GM12878 (cell line): ENCODE data around the gene NRDE2. TPM values are rescaled to one million over a fixed set of nuclear protein-coding genes. Genes with fewer than 3 reads are reported as not detected.

Experiments
- ATAC-seq: fragments of 200-7000 bp; cut with Tn5 transposase; 3 replicates; pipeline ENCODE4 v1.9.1; 2020; ENCODE audit warnings: mild to moderate bottlenecking, moderate library complexity
- BruUV-seq: library from RNA; stranded (reverse); fragments of 400-500 nt; replicated peaks from 2 replicates; lab custom pipeline; 2021; lab: Mats Ljungman, UMichigan
- CTCF ChIA-PET: fragments of 300-600 bp; sonication (Branson Sonifier 250); formaldehyde crosslinking; extraction: SDS; loops from one replicate; lab custom pipeline; 2021; ENCODE audit warnings: inconsistent platforms; lab: Yijun Ruan, JAX
- POLR2A ChIA-PET: fragments of 350-600 bp; formaldehyde crosslinking; extraction: SDS; loops from one replicate; lab custom pipeline; 2021; ENCODE audit warnings: inconsistent platforms; lab: Charles Lee
- RAD21 ChIA-PET: fragments of 300-600 bp; sonication (Branson Sonifier 250); formaldehyde crosslinking; loops from one replicate; lab custom pipeline; 2023; ENCODE audit warnings: antibody characterized with exemption; ENCODE audit not compliant: unreplicated experiment; lab: Charles Lee
- SMC1A ChIA-PET: fragments of 300-600 bp; sonication (Branson Sonifier 250); formaldehyde crosslinking; loops from one replicate; lab custom pipeline; 2023; ENCODE audit not compliant: unreplicated experiment, uncharacterized antibody; lab: Charles Lee
- DNase-seq: peaks from one replicate; pipeline ENCODE4 v3.0.0-alpha.2; 2011; ENCODE audit warnings: low read depth, low spot score
- FAIRE-seq: peaks from 3 replicates; lab custom pipeline; 2011; peaks lifted over from hg19 to GRCh38; lab: Jason Lieb, UNC
- H2AFZ ChIP-seq: 2 replicates; pipeline ENCODE4 v1.6.0; 2011; ENCODE audit warnings: low read depth, low read length, control low read depth; ENCODE audit not compliant: control insufficient read depth
- H3K27ac ChIP-seq: 2 replicates; pipeline ENCODE4 v1.5.1; 2011; ENCODE audit warnings: control low read depth; ENCODE audit not compliant: control insufficient read depth, insufficient read depth
- H3K27me3 ChIP-seq, 2 experiments: replicated peaks in 1 of 2; 2 replicates each; pipeline versions ENCODE4 v1.6.0 to v1.6.1; 2011; ENCODE audit warnings: low read length in 1 of 2; ENCODE audit not compliant: control insufficient read depth in 2 of 2, insufficient read depth in 2 of 2
- H3K36me3 ChIP-seq, 2 experiments: 2 replicates each; pipeline ENCODE4 v1.5.1; 2011; ENCODE audit warnings: low read length in 1 of 2; ENCODE audit not compliant: control insufficient read depth in 2 of 2, insufficient read depth in 2 of 2
- H3K4me1 ChIP-seq: 2 replicates; pipeline ENCODE4 v1.6.1; 2011; ENCODE audit warnings: mild to moderate bottlenecking, low read length, moderate library complexity, mixed read lengths; ENCODE audit not compliant: control insufficient read depth, insufficient read depth
- H3K4me2 ChIP-seq: 2 replicates; pipeline ENCODE4 v1.6.0; 2011; ENCODE audit warnings: control low read depth; ENCODE audit not compliant: control insufficient read depth, insufficient read depth
- H3K4me3 ChIP-seq: fragments of 200-600 bp; sonication (generic); 2 replicates; pipeline ENCODE4 v1.5.1; 2016
- H3K79me2 ChIP-seq: 2 replicates; pipeline ENCODE4 v1.6.0; 2011; ENCODE audit warnings: low read length; ENCODE audit not compliant: control insufficient read depth, insufficient read depth
- H3K9ac ChIP-seq: 2 replicates; pipeline ENCODE4 v1.8.0; 2011; ENCODE audit warnings: low read length, control low read depth, mixed read lengths; ENCODE audit not compliant: control insufficient read depth, insufficient read depth
- H3K9me3 ChIP-seq: replicated peaks from 3 replicates; pipeline ENCODE4 v1.5.1; 2011; ENCODE audit warnings: mild to moderate bottlenecking, low read length; ENCODE audit not compliant: control insufficient read depth, insufficient read depth
- H4K20me1 ChIP-seq: 2 replicates; pipeline ENCODE4 v1.6.0; 2011; ENCODE audit not compliant: control insufficient read depth, insufficient read depth
- BACH1 ChIP-seq: fragments of 450-650 bp; IDR thresholded peaks from 2 replicates; pipeline ENCODE4 v1.6.1; 2017; ENCODE audit warnings: mild to moderate bottlenecking, borderline replicate concordance
- BMI1 ChIP-seq: fragments of 450-650 bp; IDR thresholded peaks from 2 replicates; pipeline ENCODE4 v1.6.1; 2016; ENCODE audit warnings: mild to moderate bottlenecking, moderate library complexity, borderline replicate concordance
- CBX3 ChIP-seq: fragments of 200-600 bp; sonication (generic); IDR thresholded peaks from 2 replicates; pipeline ENCODE4 v1.6.1; 2016; ENCODE audit warnings: low read depth, borderline replicate concordance
- CHD1 ChIP-seq: IDR thresholded peaks from 2 replicates; pipeline ENCODE4 v1.6.1; 2012; ENCODE audit warnings: low read depth, low read length, improper control_type of control experiment
- CHD4 ChIP-seq: fragments of 200-600 bp; sonication (generic); IDR thresholded peaks from 2 replicates; pipeline ENCODE4 v1.6.1; 2016; ENCODE audit warnings: mild to moderate bottlenecking
- CREB1 ChIP-seq: IDR thresholded peaks from 2 replicates; pipeline ENCODE4 v1.6.1; 2012; ENCODE audit warnings: low read depth, mild to moderate bottlenecking, inconsistent platforms
- GATAD2B ChIP-seq: fragments of 450-650 bp; conservative IDR thresholded peaks from 2 replicates; pipeline ENCODE4 v1.6.1; 2017; ENCODE audit warnings: low read depth, mild to moderate bottlenecking, moderate library complexity
- HDAC2 ChIP-seq: fragments of 200-600 bp; sonication (generic); IDR thresholded peaks from 2 replicates; pipeline ENCODE4 v1.6.1; 2017
- HDGF ChIP-seq: fragments of 450-650 bp; IDR thresholded peaks from 2 replicates; pipeline ENCODE4 v1.6.1; 2016; ENCODE audit warnings: antibody characterized with exemption
- JUNB ChIP-seq: IDR thresholded peaks from 2 replicates; pipeline ENCODE4 v1.6.1; 2016; ENCODE audit warnings: antibody characterized with exemption, mild to moderate bottlenecking
- MEF2A ChIP-seq: IDR thresholded peaks from 2 replicates; pipeline ENCODE4 v1.6.1; 2011; ENCODE audit warnings: low read depth, mild to moderate bottlenecking, low read length, moderate library complexity; ENCODE audit not compliant: insufficient read depth
- MEF2B ChIP-seq: fragments of 450-650 bp; IDR thresholded peaks from 2 replicates; pipeline ENCODE4 v1.6.1; 2018; ENCODE audit warnings: mild to moderate bottlenecking, moderate library complexity; ENCODE audit not compliant: partially characterized antibody, poor library complexity, severe bottlenecking
- MTA2 ChIP-seq: fragments of 450-650 bp; IDR thresholded peaks from 2 replicates; pipeline ENCODE4 v1.6.1; 2016; ENCODE audit warnings: low read depth, mild to moderate bottlenecking, moderate library complexity
- NR2C1 ChIP-seq: fragments of 450-650 bp; IDR thresholded peaks from 2 replicates; pipeline ENCODE4 v1.6.1; 2017; ENCODE audit warnings: antibody characterized with exemption, mild to moderate bottlenecking, moderate library complexity
- NR2C2 ChIP-seq: IDR thresholded peaks from 2 replicates; pipeline ENCODE4 v1.6.1; 2011; ENCODE audit warnings: borderline replicate concordance, low read depth; ENCODE audit not compliant: control insufficient read depth, insufficient read length
- POLR2A ChIP-seq: IDR thresholded peaks from 2 replicates; pipeline ENCODE4 v1.6.1; 2011; ENCODE audit warnings: low read depth, mild to moderate bottlenecking, low read length
- STAT1 ChIP-seq: fragments of 450-650 bp; conservative IDR thresholded peaks from 2 replicates; pipeline ENCODE4 v1.6.1; 2014; ENCODE audit warnings: antibody characterized with exemption, mild to moderate bottlenecking
- WRNIP1 ChIP-seq: IDR thresholded peaks from 2 replicates; pipeline ENCODE4 v1.6.1; 2011; ENCODE audit warnings: low read depth, low read length, improper control_type of control experiment, borderline replicate concordance
- YY1 ChIP-seq: IDR thresholded peaks from 2 replicates; pipeline ENCODE4 v1.6.1; 2011; ENCODE audit warnings: low read depth, mild to moderate bottlenecking, low read length
- WGBS: methylation state at CpG from one replicate; pipeline ENCODE4 v1.1.6; 2016; ENCODE audit warnings: low lambda C conversion rate; ENCODE audit not compliant: insufficient replicate concordance, insufficient coverage; ENCODE audit errors: missing lambda C conversion rate; 5-methylcytosine and 5-hydroxymethylcytosine counted together
- in situ Hi-C: fragments of 300-500 bp; cut with MboI; formaldehyde crosslinking; loops from 9 replicates; pipeline ENCODE4 v1.14.3; 2018; ENCODE audit warnings: mixed read lengths
- intact Hi-C: fragments of 100-400 bp; cut with micrococcal nuclease; formaldehyde crosslinking; loops from one replicate; pipeline ENCODE4 v1.14.2; 2022; ENCODE audit not compliant: unreplicated experiment
- polyA plus RNA-seq, 11 experiments: library from polyadenylated mRNA; depleted of rRNA in 4 of 11; unstranded in 6 of 11; stranded (reverse) in 5 of 11; fragments of >200 nt; fragmentation: Nextera tagmentation in 4 of 11; fragmentation: Illumina TruSeq in 1 of 11; extraction: Ambion mirVana in 4 of 11; extraction: Trizol in 1 of 11; gene quantifications; 1 replicate in 1 of 11; 2 replicates in 10 of 11; pipeline versions ENCODE4 v1.2.1 to v1.2.3, GENCODE V29; 2011 to 2016; ENCODE audit warnings: inconsistent platforms in 2 of 11, missing spikeins in 2 of 11, low read depth in 1 of 11
- total RNA-seq, 4 experiments: library from RNA; depleted of rRNA in 3 of 4; stranded (reverse); fragments of >200 nt in 3 of 4; fragmentation: Illumina TruSeq in 1 of 4; extraction: Trizol in 1 of 4; gene quantifications; 2 replicates each; pipeline versions ENCODE4 v1.2.1 to v1.2.3, GENCODE V29; 2013 to 2021
- TF ChIP-seq, protein P1 (sequence below): fragments of 450-650 bp; IDR thresholded peaks from 2 replicates; pipeline ENCODE4 v1.6.1; 2016; ENCODE audit warnings: mild to moderate bottlenecking

The NRDE2 gene
- total and polyA plus RNA-seq, 10 of the 15 experiments (the other 5 are each of a cell fraction or from before 2014, with no cell fraction given) = 8.3 to 21.0 (median 13.8) TPM

- no peak for TF ChIP-seq BACH1
- TF ChIP-seq STAT1 = no peak
- TF ChIP-seq NR2C2 = no peak
- no peak for TF ChIP-seq HDGF
- no peak for TF ChIP-seq MEF2A
Observed at GRCh38 chr14:90255871-90256270, 75.9 kb downstream of the NRDE2 start (continued).

- TF ChIP-seq MEF2B (peak; percentile 28), BACH1 (no peak)
- DNase-seq (no peak), ATAC-seq (0 out of 3 replicates have a peak, but pooled peaks have one; percentile 10), FAIRE-seq (no peak)
- H3K4me3 ChIP-seq = no peak overlapping the region
- H3K4me2 ChIP-seq = no peak overlapping the region
- CTCF ChIA-PET = interaction anchor here (1.6 to 1.7 kb wide), 2 partner anchors 15 to 18 kb away, joined by 3 to 4 read pairs; no protein-coding TSS in a partner anchor
- intact Hi-C loops = no loop called here
- no peaks in the 10 kb centered on the region for H3K9me3 ChIP-seq
- no peak overlapping the region for H3K27ac ChIP-seq
- RAD21 ChIA-PET = no interaction called here
- no peaks in the 10 kb centered on the region for H3K27me3 ChIP-seq
- no peak overlapping the region; the same call in 1 of the 2 replicates for H2AFZ ChIP-seq
- no TSS peak for BruUV-seq
- H3K36me3 ChIP-seq = peaks cover 0 to under 1% of the 10 kb centered on the region in 2 experiments; a peak in 1 of 4 replicates
- WGBS = 7% methylated on average over 8 of the region's 8 CpGs
- peaks cover 29% of the 10 kb centered on the region for H3K79me2 ChIP-seq
- H3K9ac ChIP-seq = no peak overlapping the region
- SMC1A ChIA-PET = no interaction called here
- H3K4me1 ChIP-seq = no peaks in the 10 kb centered on the region
- POLR2A ChIA-PET = no interaction called here
- no peaks in the 10 kb centered on the region for H4K20me1 ChIP-seq
- in situ Hi-C loops = no loop called here
Observed at GRCh38 chr14:90253826-90254225, 77.9 kb downstream of the NRDE2 start.

DNA sequence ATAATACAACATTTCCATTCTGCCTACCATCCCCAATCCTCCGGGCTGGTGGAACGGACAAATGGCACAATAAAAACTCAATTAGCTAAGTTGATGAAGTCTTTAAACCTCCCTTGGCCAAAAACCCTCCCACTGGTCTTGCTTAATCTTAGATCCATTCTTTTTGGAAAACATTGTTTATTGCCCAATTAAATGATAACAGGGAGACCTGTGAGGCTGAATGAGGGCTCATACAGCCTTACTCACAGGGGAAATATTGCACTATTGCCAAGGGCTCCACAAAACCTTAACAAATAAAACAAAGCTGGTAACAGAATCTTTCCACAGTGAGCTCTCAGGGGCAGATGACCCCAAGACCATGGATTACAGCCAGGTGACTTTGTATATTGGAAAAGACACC lies 83.1 kb downstream of the NRDE2 start:
- no peaks in the 10 kb centered on the region for H3K36me3 ChIP-seq
- no peaks in the 10 kb centered on the region for H3K9me3 ChIP-seq
- no peak overlapping the region for H3K27ac ChIP-seq
- DNase-seq = no peak
- H3K79me2 ChIP-seq = no peaks in the 10 kb centered on the region
- no peak for FAIRE-seq
- SMC1A ChIA-PET = no interaction called here
- no peaks in the 10 kb centered on the region for H3K4me1 ChIP-seq
- RAD21 ChIA-PET = no interaction called here
- ATAC-seq = no peak
- H4K20me1 ChIP-seq = no peaks in the 10 kb centered on the region
- intact Hi-C loops = no loop called here
- in situ Hi-C loops = no loop called here
- H3K27me3 ChIP-seq = no peaks in the 10 kb centered on the region
- 35% methylated on average over 2 of the region's 2 CpGs for WGBS
- H3K4me3 ChIP-seq = no peak overlapping the region
- TF ChIP-seq NR2C1 = no peak
- no peak for TF ChIP-seq CHD4
- TF ChIP-seq CHD1 = no peak
- TF ChIP-seq WRNIP1 = no peak
- TF ChIP-seq POLR2A = no peak
- no peak for TF ChIP-seq MTA2
- TF ChIP-seq CBX3 = no peak
- TF ChIP-seq, protein P1, sequence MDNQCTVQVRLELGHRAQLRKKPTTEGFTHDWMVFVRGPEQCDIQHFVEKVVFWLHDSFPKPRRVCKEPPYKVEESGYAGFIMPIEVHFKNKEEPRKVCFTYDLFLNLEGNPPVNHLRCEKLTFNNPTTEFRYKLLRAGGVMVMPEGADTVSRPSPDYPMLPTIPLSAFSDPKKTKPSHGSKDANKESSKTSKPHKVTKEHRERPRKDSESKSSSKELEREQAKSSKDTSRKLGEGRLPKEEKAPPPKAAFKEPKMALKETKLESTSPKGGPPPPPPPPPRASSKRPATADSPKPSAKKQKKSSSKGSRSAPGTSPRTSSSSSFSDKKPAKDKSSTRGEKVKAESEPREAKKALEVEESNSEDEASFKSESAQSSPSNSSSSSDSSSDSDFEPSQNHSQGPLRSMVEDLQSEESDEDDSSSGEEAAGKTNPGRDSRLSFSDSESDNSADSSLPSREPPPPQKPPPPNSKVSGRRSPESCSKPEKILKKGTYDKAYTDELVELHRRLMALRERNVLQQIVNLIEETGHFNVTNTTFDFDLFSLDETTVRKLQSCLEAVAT = no peak
- TF ChIP-seq YY1 = no peak
- TF ChIP-seq JUNB = no peak
- TF ChIP-seq GATAD2B = no peak
- no peak for TF ChIP-seq BMI1
- no peak for TF ChIP-seq CREB1
- TF ChIP-seq HDAC2 = no peak
- TF ChIP-seq, all 136 proteins: peak for 0
- BruUV-seq = no TSS peak
- ChIA-PET POLR2A (no interaction called here), CTCF (no interaction called here)
- H2AFZ ChIP-seq = no peak overlapping the region
- H3K4me2 ChIP-seq = no peak overlapping the region
- H3K9ac ChIP-seq = no peak overlapping the region
